ENCODE data around the gene LRRC27. TPM values are rescaled to one million over a fixed set of nuclear protein-coding genes. Genes with fewer than 3 reads are reported as not detected.

LRRC27 gene
- polyA plus RNA-seq, 3 donors = 3.6 to 12.8 (median 3.6) TPM

GRCh38 chr10:132368391-132368790 lies 36.4 kb downstream of the LRRC27 start:
- Mint-ChIP-seq H3K27ac (no peak overlapping the region), H3K4me3 (no peak overlapping the region), H3K27me3 (ENCODE audit: low read depth in 3 of 3) (peaks cover 4 to 7% (median 5%) of the 10 kb centered on the region in 3 donors), H3K36me3 (peaks cover 38 to 44% of the 10 kb centered on the region in 2 donors), H3K9me3 (peaks cover 0 to 11% (median 0%) of the 10 kb centered on the region in 7 donors), H3K4me1 (peaks cover 13% of the 10 kb centered on the region)
- Histone ChIP-seq H3K27me3 (ENCODE audit: control insufficient read depth in 2 of 2, insufficient read depth in 2 of 2, low read length in 2 of 2) (no peaks in the 10 kb centered on the region), H3K9ac (ENCODE audit: insufficient read depth, low read length, poor library complexity, severe bottlenecking) (no peak overlapping the region), H2AFZ (ENCODE audit: insufficient read depth, low read depth, low read length, poor library complexity, severe bottlenecking) (no peak overlapping the region), H4K20me1 (ENCODE audit: insufficient read depth, low read length) (no peaks in the 10 kb centered on the region), H3K4me2 (replicated peaks; ENCODE audit: extremely low read depth, low read length, poor library complexity, severe bottlenecking) (no peak overlapping the region), H3K79me2 (ENCODE audit: insufficient read depth, low read length) (no peaks in the 10 kb centered on the region), H3K9me3 (replicated peaks in 1 of 2; ENCODE audit: control insufficient read depth in 1 of 2, insufficient read depth in 1 of 2, low read length in 2 of 2) (no peaks in the 10 kb centered on the region), H3K4me1 (ENCODE audit: control insufficient read depth in 1 of 2, insufficient read depth in 2 of 2, low read length in 2 of 2) (peaks cover 2 to 7% of the 10 kb centered on the region in 2 donors), H3K4me3 (replicated peaks in 1 of 3; ENCODE audit: low read depth in 2 of 3, low read length in 3 of 3) (no peak overlapping the region), H3K36me3 (replicated peaks in 1 of 2; ENCODE audit: control insufficient read depth in 1 of 2, insufficient read depth in 2 of 2, low read length in 2 of 2) (peaks cover 10 to 30% of the 10 kb centered on the region in 2 donors), H3K27ac (ENCODE audit: low read depth in 1 of 2, low read length in 2 of 2) (no peak overlapping the region)
- DNase-seq = no peak
- TF ChIP-seq, protein P1, sequence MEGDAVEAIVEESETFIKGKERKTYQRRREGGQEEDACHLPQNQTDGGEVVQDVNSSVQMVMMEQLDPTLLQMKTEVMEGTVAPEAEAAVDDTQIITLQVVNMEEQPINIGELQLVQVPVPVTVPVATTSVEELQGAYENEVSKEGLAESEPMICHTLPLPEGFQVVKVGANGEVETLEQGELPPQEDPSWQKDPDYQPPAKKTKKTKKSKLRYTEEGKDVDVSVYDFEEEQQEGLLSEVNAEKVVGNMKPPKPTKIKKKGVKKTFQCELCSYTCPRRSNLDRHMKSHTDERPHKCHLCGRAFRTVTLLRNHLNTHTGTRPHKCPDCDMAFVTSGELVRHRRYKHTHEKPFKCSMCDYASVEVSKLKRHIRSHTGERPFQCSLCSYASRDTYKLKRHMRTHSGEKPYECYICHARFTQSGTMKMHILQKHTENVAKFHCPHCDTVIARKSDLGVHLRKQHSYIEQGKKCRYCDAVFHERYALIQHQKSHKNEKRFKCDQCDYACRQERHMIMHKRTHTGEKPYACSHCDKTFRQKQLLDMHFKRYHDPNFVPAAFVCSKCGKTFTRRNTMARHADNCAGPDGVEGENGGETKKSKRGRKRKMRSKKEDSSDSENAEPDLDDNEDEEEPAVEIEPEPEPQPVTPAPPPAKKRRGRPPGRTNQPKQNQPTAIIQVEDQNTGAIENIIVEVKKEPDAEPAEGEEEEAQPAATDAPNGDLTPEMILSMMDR (IDR thresholded peaks at IDR 0.05) = no peak
- no CpG with 5 or more reads among the region's 4 CpGs for WGBS (ENCODE audit: insufficient coverage)
- intact Hi-C loops (cut with micrococcal nuclease) = no loop called here

GRCh38 chr10:132368881-132369635 lies 37.1 kb downstream of the LRRC27 start:
- no peak overlapping the region for H3K4me3 ChIP-seq (replicated peaks in 1 of 3; ENCODE audit: low read depth in 2 of 3, low read length in 3 of 3)
- intact Hi-C loops (cut with micrococcal nuclease) = no loop called here
- H3K4me1 ChIP-seq (ENCODE audit: control insufficient read depth in 1 of 2, insufficient read depth in 2 of 2, low read length in 2 of 2) = peaks cover 2 to 7% of the 10 kb centered on the region in 2 donors
- DNase-seq = no peak
- no peaks in the 10 kb centered on the region for H3K79me2 ChIP-seq (ENCODE audit: insufficient read depth, low read length)
- 78% methylated on average over 8 of the region's 9 CpGs for WGBS (ENCODE audit: insufficient coverage)
- no peak overlapping the region for H3K27ac ChIP-seq (ENCODE audit: low read depth in 1 of 2, low read length in 2 of 2)
- Mint-ChIP-seq H3K27ac (no peak overlapping the region), H3K4me1 (peaks cover 13% of the 10 kb centered on the region), H3K36me3 (peaks cover 38 to 44% of the 10 kb centered on the region in 2 donors), H3K9me3 (peaks cover 0 to 11% (median 0%) of the 10 kb centered on the region in 7 donors), H3K4me3 (no peak overlapping the region), H3K27me3 (ENCODE audit: low read depth in 3 of 3) (peaks cover 4 to 7% (median 5%) of the 10 kb centered on the region in 3 donors)
- H3K27me3 ChIP-seq (ENCODE audit: control insufficient read depth in 2 of 2, insufficient read depth in 2 of 2, low read length in 2 of 2) = no peaks in the 10 kb centered on the region
- no peaks in the 10 kb centered on the region for H3K9me3 ChIP-seq (replicated peaks in 1 of 2; ENCODE audit: control insufficient read depth in 1 of 2, insufficient read depth in 1 of 2, low read length in 2 of 2)
- H3K36me3 ChIP-seq (replicated peaks in 1 of 2; ENCODE audit: control insufficient read depth in 1 of 2, insufficient read depth in 2 of 2, low read length in 2 of 2) = peaks cover 10 to 30% of the 10 kb centered on the region in 2 donors
- H3K4me2 ChIP-seq (replicated peaks; ENCODE audit: extremely low read depth, low read length, poor library complexity, severe bottlenecking) = no peak overlapping the region
- no peak overlapping the region for H2AFZ ChIP-seq (ENCODE audit: insufficient read depth, low read depth, low read length, poor library complexity, severe bottlenecking)
- no peaks in the 10 kb centered on the region for H4K20me1 ChIP-seq (ENCODE audit: insufficient read depth, low read length)
- no peak overlapping the region for H3K9ac ChIP-seq (ENCODE audit: insufficient read depth, low read length, poor library complexity, severe bottlenecking)
- TF ChIP-seq, protein P1 (IDR thresholded peaks at IDR 0.05) = no peak
